NCI-H146 treated with DMSO at 0.1 percent for 48 hours (cell line): ENCODE measurements around the gene NME7.

Source experiments
- DNase-seq: peaks from one replicate; lab custom pipeline; 2025; ENCODE audit not compliant: unreplicated experiment; lab: John Stamatoyannopoulos, UW

NME7 gene

DNA sequence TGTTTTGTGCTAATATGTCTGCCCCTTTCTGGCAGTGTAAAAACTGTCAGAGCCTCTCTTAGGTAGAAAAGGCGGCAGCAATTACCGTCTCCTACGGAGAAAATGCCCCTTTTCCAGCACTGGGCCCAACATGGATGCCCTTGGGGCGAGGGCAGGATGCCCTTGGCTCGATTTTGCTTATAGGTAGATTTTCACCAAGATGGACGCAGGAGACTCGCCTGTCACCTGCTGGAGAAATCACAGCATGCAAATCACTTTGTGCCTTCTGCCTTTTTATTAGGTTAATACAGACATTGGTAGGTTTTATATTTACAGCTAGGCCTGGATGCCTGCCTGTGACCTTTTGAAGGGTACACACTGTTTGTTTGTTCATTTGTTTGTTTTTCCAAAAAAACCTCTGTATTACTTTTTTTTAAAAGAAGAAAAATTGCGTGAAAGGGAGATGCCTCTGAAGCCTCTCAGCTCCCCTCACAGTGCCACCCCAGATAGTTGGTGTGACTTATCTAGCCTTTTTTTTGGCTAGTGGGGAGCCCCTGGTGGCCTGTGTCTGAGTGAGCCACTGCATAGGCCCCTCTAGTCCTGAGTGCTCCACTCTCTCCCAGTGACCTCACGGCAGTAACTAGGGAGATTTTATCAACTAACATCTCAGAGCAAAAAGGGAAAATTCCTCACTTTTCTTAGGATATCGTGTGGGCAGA lies 258.6 kb downstream of the NME7 start:
- DNase-seq, result no peak

- no peak for DNase-seq
These were observed 259.4 kb downstream of the NME7 start for GRCh38 chr1:169108223-169108622.

DNA sequence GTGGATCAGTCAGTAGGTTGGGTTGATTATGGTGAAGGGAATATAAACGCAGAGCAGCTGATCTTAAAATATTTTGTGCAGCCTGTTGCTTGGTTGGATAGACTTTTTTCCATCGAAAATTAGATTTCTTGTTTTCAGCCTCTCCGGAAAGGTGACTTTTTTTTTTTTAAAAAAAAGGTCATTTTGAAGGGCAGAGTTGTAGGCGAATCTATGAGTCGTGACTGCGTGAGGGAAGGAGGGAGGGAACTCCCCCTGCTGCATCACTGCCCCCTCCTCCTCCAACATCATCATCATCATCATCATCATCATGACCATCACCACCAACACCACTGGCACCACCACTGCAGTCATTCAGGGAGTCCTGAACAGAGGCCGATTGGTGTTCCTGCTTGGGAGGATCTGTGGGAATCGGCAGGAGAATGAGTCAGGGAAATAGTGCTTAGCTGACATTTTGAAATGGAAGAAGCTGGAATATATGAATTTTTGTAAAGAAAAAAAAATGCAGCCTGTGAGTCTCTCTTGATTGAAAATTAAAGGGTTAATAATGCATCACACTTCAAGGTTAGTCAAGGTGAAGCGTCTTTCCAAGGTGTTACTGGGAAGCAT lies 259.9 kb downstream of the NME7 start:
- DNase-seq, result no peak

DNA sequence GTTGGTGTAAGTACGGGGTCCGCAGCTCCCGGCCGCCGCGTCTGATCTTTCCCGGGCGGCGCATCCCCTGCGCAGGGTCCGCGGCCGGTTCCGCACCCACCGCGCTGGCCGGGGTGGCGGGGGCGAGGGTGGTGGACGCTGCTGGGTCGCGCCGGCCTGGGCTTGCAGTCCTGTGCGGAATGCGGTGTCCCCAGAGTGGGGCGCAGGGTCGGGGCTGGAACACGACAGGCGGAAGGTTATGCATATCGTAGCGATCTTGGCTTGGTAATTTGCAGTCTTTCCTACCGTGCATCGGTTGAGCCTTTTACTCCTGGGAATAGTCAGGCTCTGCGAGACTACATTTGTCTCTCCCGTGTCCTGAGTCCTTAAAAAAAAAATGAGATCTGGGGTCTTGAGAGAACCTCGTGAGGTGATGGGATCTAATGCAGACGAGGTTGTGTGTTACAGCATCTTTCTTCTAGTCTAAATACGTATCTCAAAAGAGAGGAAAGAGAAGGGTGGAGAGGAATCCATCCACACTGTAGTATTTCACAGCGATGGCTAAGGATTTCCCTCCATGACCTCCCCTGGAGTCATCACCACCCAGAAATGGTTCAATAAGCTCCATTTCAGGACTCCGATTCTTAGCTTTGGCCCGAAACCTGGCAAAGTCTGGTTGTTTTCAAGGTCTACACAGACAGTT lies 260.5 kb downstream of the NME7 start:
- peak; percentile 15 for DNase-seq

DNA sequence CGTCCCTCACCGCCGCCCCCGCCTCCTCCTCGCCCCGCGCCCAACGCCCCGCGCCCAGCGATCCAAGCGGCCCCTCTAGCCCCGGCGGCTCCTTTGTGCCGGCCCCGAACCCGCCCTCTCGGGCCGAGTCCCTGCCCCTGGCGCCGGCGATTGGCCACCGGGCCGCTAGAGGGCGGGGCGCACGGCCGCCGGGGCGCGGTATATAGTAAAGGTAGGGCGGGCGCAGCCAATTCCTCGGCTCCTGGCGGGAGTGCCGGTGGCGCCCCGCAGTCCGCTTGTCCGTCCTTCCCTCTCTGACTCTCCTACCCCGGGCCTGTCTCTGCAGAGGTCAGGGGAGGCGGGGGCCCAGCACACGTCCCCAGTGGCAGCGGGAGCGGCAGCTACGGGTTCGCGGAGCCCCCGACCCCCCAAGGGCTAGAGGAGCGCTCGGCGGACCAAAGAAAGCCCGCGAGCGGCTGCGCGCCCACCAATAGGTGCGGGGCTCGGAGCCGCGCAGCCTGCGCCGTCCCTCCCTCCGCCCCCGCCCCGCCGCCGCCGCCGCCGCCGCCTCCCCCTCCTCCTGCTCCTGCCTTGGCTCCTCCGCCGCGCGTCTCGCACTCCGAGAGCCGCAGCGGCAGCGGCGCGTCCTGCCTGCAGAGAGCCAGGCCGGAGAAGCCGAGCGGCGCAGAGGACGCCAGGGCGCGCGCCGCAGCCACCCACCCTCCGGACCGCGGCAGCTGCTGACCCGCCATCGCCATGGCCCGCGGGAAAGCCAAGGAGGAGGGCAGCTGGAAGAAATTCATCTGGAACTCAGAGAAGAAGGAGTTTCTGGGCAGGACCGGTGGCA lies 261.3 kb downstream of the NME7 start, which contains the start of gene ATP1B1:
Gene ATP1B1, plus strand, starts transcription at position 596 of the 826 bp plus-strand sequence. Its CDS starts 140 bp downstream, at position 736.
- DNase-seq, result peak; percentile 89

- DNase-seq, result peak; percentile 85
These were observed 262.0 kb downstream of the NME7 start for GRCh38 chr1:169105434-169106094.

- DNase-seq, result no peak
These were observed 262.5 kb downstream of the NME7 start for GRCh38 chr1:169105087-169105433.

DNA sequence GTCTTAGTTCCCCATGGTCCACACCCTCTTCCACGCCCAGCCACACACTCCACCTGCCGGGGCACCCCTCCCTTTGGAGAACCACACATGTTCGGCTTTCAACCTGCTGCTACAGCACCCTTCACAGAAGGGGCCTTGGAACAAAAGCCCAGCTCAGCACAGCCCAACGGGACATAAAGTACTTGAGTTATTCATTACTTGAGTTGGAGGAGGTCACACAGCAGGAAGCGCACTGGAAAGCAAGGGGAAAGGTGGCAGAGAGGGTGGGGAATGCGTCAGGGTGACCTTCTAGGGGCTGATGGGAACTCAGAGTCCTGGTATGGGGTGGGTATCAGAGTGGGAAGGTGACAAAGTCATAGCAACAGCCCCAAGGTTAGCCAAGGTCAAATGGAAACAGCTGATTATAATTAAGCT lies 264.1 kb downstream of the NME7 start:
- DNase-seq, result no peak

- DNase-seq, result no peak
These were observed 264.6 kb downstream of the NME7 start for GRCh38 chr1:169103002-169103401.

GRCh38 chr1:169102567-169102966 lies 265.0 kb downstream of the NME7 start:
- DNase-seq, result peak; percentile 35

GRCh38 chr1:169100651-169101088 lies 266.9 kb downstream of the NME7 start:
- DNase-seq, result no peak

GRCh38 chr1:169100208-169100607 lies 267.4 kb downstream of the NME7 start:
- no peak for DNase-seq

GRCh38 chr1:169099561-169099960 lies 268.0 kb downstream of the NME7 start:
- no peak for DNase-seq

DNA sequence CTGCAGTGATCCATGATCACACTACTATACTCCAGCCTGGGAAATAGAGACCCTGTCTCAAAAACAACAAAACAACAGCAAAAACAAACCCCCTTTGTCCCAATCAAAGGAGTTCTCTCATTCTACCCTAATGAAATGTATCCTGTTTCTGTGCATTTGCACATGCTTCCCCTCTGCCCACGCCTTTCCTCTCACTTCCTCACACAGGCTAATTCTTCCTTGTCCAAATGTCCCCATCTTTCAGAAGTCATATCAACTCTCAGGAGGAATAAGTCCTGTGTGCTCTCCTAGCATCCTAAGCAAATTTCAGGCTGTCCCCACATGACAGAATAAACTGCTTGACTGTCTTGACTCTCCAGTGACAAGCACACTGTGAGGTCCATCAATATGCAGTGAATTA lies 269.2 kb downstream of the NME7 start:
- no peak for DNase-seq

DNA sequence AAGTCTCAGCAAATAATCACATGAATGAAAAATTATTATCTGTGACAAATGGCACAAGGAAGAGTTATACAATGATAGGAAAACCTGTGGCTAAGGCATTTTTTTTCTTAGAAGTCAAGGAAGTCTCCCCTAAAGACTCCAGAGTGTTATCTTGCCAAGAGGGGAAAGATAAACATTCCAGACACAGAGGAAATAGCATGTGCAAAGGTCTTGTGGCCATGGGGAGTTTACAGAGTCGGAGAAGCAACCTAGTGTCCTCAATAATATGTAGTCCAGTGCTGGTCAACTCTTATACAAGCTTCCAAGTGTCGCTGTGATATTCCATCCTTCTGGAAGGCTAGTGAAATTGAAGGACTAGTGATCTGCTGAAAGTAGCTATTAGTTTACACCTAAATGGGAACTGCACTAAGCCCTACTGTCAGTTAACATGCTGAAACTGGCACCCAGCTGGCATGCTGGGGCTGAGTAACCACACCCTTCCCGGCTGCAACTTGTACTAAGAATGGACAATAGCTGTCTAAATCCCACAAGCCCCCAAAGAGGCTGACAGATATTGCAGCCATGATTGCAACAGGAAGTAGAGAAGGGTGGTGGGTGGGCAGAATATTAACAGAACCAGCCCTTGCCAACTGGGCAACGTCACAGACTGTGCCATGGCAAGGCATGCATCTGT lies 272.6 kb downstream of the NME7 start:
- DNase-seq, result no peak

- no peak for DNase-seq
These were observed 275.2 kb downstream of the NME7 start for GRCh38 chr1:169092399-169092798.

DNA sequence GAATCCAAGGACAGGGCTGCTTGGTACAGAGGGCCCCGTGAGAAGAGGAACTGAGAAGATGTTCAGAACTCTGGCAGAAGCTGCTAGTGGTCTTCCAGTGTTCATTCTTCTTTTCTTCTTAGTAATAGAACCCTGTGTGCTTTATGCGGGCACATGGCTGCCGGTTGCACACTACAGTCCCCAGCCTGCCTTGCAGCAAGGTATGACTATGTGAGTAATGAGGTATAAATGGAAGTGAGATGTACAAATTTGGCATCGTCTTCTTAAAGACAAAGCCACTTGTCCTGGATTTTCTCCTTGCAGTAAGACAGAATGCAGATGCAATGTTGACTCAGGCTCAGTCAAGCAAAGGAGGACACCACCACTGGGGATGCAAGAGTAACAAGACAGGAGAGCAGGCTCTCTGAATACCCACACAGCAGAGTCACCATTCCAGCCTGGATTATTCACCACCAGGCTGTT lies 276.1 kb downstream of the NME7 start:
- DNase-seq, result no peak

DNA sequence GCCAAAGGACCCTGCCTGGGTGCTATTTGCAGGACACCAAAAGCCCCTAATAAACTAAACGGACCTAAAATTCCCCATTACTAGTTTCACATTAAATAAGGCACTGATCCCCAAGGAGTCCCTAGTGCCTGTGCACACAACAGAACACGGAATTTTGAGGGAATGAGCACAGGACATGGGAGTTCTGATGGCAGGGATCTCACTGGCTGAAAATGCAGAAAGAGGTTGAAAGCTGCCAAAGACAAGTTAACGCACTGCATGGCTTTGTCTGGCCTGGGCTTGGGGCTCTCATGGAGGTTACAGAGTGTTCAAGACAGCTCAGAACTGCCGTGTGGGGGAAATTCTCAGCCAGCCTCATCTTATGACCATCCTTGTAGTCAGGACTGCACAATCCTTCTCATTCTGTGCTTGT lies 276.7 kb downstream of the NME7 start:
- DNase-seq, result no peak

DNA sequence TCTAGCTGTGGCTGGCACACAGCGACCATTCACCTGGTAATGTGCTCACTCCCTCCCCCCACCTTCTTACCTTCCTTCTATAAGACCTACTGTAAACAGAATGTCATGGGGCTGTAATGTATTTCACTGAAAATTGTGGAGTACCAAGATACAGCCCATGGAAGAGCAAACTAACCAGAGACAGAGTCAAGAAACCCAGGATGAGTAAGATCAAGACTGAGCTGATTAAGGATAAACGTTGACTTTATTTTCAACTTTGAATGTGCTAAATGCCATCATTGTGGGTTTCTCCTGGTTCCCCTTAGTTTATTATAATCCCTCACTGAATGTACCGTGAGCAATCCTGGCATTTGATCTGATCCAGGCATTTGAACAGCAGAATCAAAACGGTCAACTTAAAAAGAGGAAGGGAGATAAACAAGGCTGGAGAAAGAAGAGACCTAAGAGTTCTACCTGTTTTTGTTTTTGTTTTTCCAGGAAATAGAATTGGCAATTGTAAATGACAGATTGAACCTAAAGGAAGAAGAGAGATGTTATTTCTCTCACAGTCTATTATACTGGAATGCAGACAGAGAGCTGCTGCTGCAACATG lies 277.2 kb downstream of the NME7 start:
- no peak for DNase-seq

DNA sequence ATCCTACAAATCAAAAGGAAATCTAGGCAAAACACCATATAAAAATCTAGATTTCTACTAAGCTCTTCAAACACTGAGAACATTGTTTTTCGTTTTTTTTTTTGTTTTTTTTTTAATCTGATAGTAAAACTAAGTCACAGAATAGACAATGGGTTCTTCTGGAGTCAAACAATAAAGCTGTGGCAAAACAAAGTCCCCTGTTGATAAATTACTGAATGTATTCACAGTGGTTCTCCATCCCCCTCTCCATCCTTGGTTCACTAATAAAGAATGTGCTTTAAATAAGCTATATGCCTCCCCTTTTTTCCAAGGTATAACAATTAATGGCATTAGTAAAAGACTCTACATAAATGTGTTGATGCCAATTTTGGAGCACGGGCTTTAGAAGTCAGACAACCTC lies 277.8 kb downstream of the NME7 start:
- DNase-seq, result no peak
